HepG2 (cell line): Measurements from ENCODE around the gene SLC6A4. TPM values are rescaled to one million over a fixed set of nuclear protein-coding genes. Genes with fewer than 3 reads are reported as not detected.

ENCODE experiments used
- ATAC-seq: fragments of 200-7000 bp; cut with Tn5 transposase; 3 replicates; pipeline ENCODE4 v1.9.1; 2020; ENCODE audit warnings: mild to moderate bottlenecking, moderate library complexity
- BruUV-seq: library from RNA; stranded (reverse); fragments of 400-500 nt; replicated peaks from 2 replicates; lab custom pipeline; 2021; lab: Mats Ljungman, UMichigan
- CTCF ChIA-PET: fragments of 300-600 bp; formaldehyde crosslinking; extraction: SDS; loops from one replicate; lab custom pipeline; 2021; ENCODE audit warnings: low total read pairs, inconsistent platforms, low intra/inter-chr PET ratio; lab: Yijun Ruan, JAX
- POLR2A ChIA-PET: fragments of 350-600 bp; sonication (Branson Sonifier 250); formaldehyde crosslinking; loops from one replicate; lab custom pipeline; 2020; ENCODE audit warnings: antibody characterized with exemption, inconsistent platforms; lab: Yijun Ruan, JAX
- DNase-seq: peaks from one replicate; pipeline ENCODE4 v3.0.0-alpha.2; 2015; ENCODE audit warnings: low spot score
- FAIRE-seq: peaks from 3 replicates; lab custom pipeline; 2011; peaks lifted over from hg19 to GRCh38; lab: Jason Lieb, UNC
- H2AFZ ChIP-seq: one replicate; pipeline ENCODE4 v1.6.1; 2011; ENCODE audit warnings: low read length, inconsistent platforms
- H3K27ac ChIP-seq: fragments of 300-600 bp; 3 replicates; pipeline ENCODE4 v1.8.0; 2011; ENCODE audit warnings: mixed run types, mild to moderate bottlenecking, mixed read lengths, low read length, inconsistent platforms; ENCODE audit not compliant: insufficient read depth; ENCODE audit errors: extremely low read length
- H3K27me3 ChIP-seq, 2 experiments: fragments of 200-600 bp in 1 of 2; 2 replicates in 1 of 2; 3 replicates in 1 of 2; pipeline versions ENCODE4 v1.6.0 to v1.8.0; 2011; ENCODE audit warnings: low read length in 2 of 2, mild to moderate bottlenecking in 2 of 2, moderate library complexity in 2 of 2, inconsistent platforms in 1 of 2; ENCODE audit not compliant: insufficient read depth in 2 of 2, control insufficient read depth in 1 of 2
- H3K36me3 ChIP-seq, 2 experiments: fragments of 200-600 bp in 1 of 2; replicated peaks in 1 of 2; 2 replicates in 1 of 2; 3 replicates in 1 of 2; pipeline versions ENCODE4 v1.5.1 to v1.8.0; 2011; ENCODE audit warnings: low read length in 2 of 2, inconsistent platforms in 1 of 2; ENCODE audit not compliant: insufficient read depth in 2 of 2, control insufficient read depth in 1 of 2
- H3K4me1 ChIP-seq: 2 replicates; pipeline ENCODE4 v1.5.1; 2012; ENCODE audit warnings: low read length, inconsistent platforms; ENCODE audit not compliant: insufficient read depth
- H3K4me2 ChIP-seq: 2 replicates; pipeline ENCODE4 v1.6.0; 2011; ENCODE audit warnings: low read depth, low read length, inconsistent platforms
- H3K4me3 ChIP-seq, 3 experiments: fragments of 200-600 bp in 1 of 3; sonication (generic), shearing (Covaris generic) in 1 of 3; replicated peaks in 1 of 3; 2 replicates each; pipeline ENCODE4 v1.5.1; 2011 to 2016; ENCODE audit warnings: low read length in 3 of 3, inconsistent platforms in 2 of 3, low read depth in 2 of 3, mild to moderate bottlenecking in 2 of 3, control low read depth in 1 of 3, mixed read lengths in 1 of 3; ENCODE audit not compliant: insufficient read depth in 1 of 3
- H3K79me2 ChIP-seq: one replicate; pipeline ENCODE4 v1.6.1; 2011; ENCODE audit warnings: low read length, inconsistent platforms; ENCODE audit not compliant: insufficient read depth
- H3K9ac ChIP-seq: 2 replicates; pipeline ENCODE4 v1.6.0; 2011; ENCODE audit warnings: mild to moderate bottlenecking, low read depth, low read length, inconsistent platforms; ENCODE audit not compliant: insufficient read depth
- H3K9me3 ChIP-seq: 2 replicates; pipeline ENCODE4 v1.5.1; 2012; ENCODE audit warnings: mild to moderate bottlenecking, low read length
- H4K20me1 ChIP-seq: 2 replicates; pipeline ENCODE4 v1.6.0; 2011; ENCODE audit warnings: inconsistent platforms, mild to moderate bottlenecking, low read length, moderate library complexity; ENCODE audit not compliant: insufficient read depth
- CREM ChIP-seq, 2 experiments: sonication (generic) in 1 of 2; formaldehyde crosslinking in 1 of 2; IDR thresholded peaks; 2 replicates each; pipeline versions ENCODE4 v1.4.0 to v1.6.1; 2016 to 2020; ENCODE audit warnings: antibody characterized with exemption in 1 of 2, mild to moderate bottlenecking in 1 of 2, missing genetic modification reagents in 1 of 2
- CSRNP1 ChIP-seq: sonication (generic); formaldehyde crosslinking; IDR thresholded peaks from 2 replicates; pipeline ENCODE4 v1.8.1; 2023; ENCODE audit warnings: mild to moderate bottlenecking, missing genetic modification reagents
- HNF1A ChIP-seq, 2 experiments: sonication (generic) in 1 of 2; formaldehyde crosslinking in 1 of 2; IDR thresholded peaks; 2 replicates each; pipeline versions ENCODE4 v1.4.0 to v1.6.1; 2016 to 2020; ENCODE audit warnings: borderline replicate concordance in 1 of 2, low read depth in 1 of 2, mild to moderate bottlenecking in 1 of 2, missing genetic modification reagents in 1 of 2
- HOMEZ ChIP-seq: IDR thresholded peaks from 2 replicates; pipeline ENCODE4 v1.6.1; 2016; ENCODE audit warnings: low read depth
- LRRFIP1 ChIP-seq: sonication (generic); formaldehyde crosslinking; conservative IDR thresholded peaks from 2 replicates; pipeline ENCODE4 v1.4.0; 2020; ENCODE audit warnings: missing genetic modification reagents
- ZBTB38 ChIP-seq: sonication (generic); formaldehyde crosslinking; IDR thresholded peaks from 2 replicates; pipeline ENCODE4 v1.5.1; 2020; ENCODE audit warnings: mild to moderate bottlenecking, missing genetic modification reagents
- ZNF10 ChIP-seq: sonication (generic); formaldehyde crosslinking; IDR thresholded peaks from 2 replicates; pipeline ENCODE4 v1.4.0; 2020; ENCODE audit warnings: mild to moderate bottlenecking, low read depth, missing genetic modification reagents, borderline replicate concordance
- ZNF678 ChIP-seq: sonication (generic); formaldehyde crosslinking; IDR thresholded peaks from 2 replicates; pipeline ENCODE4 v1.4.0; 2020; ENCODE audit warnings: mild to moderate bottlenecking, missing genetic modification reagents
- WGBS: methylation state at CpG from one replicate; pipeline ENCODE4 v1.1.6; 2017; ENCODE audit warnings: low lambda C conversion rate; 5-methylcytosine and 5-hydroxymethylcytosine counted together
- in situ Hi-C: cut with HindIII; loops from 2 replicates; pipeline ENCODE4 v1.10.0; 2017; ENCODE audit warnings: low pct_unique_long_range_greater_than_20kb; ENCODE audit not compliant: extremely low pct_ligation_motif_present
- intact Hi-C: fragments of 100-400 bp; cut with micrococcal nuclease; formaldehyde crosslinking; loops from one replicate; pipeline ENCODE4 v1.10.0; 2022; ENCODE audit not compliant: unreplicated experiment
- polyA plus RNA-seq, 8 experiments: library from polyadenylated mRNA; depleted of rRNA in 3 of 8; stranded (reverse) in 7 of 8; unstranded in 1 of 8; fragments of >200 nt; fragmentation: Illumina TruSeq in 4 of 8; extraction: Trizol in 4 of 8; gene quantifications; 2 replicates each; pipeline versions ENCODE4 v1.2.1 to v1.2.3, GENCODE V29; 2011 to 2016; ENCODE audit warnings: low read depth in 4 of 8, missing spikeins in 1 of 8, mixed read lengths in 1 of 8; ENCODE audit not compliant: insufficient read depth in 1 of 8
- total RNA-seq, 5 experiments: library from RNA; depleted of rRNA; stranded (reverse); fragments of >200 nt; fragmentation: Illumina TruSeq; extraction: Trizol; gene quantifications; 2 replicates each; pipeline ENCODE4 v1.2.3, GENCODE V29; 2016; ENCODE audit warnings: low read depth in 1 of 5

Gene SLC6A4
- total and polyA plus RNA-seq, 2 of the 13 experiments (the other 11 are each of a cell fraction or from before 2014, with no cell fraction given) = 7.6 to 20.3 TPM

- TF ChIP-seq HOMEZ (CRISPR knock-in tag) (no peak), ZNF10 (CRISPR knock-in tag) (no peak), HNF1A (IDR thresholded peaks at IDR 0.05; ENCODE audit: low read depth) (no peak), HNF1A (CRISPR knock-in tag; IDR thresholded peaks at IDR 0.05; ENCODE audit: borderline replicate concordance) (no peak)
Observed at GRCh38 chr17:30234964-30235363, 533 bp downstream of the SLC6A4 start (continued).

GRCh38 chr17:30234296-30234695 lies 1.2 kb downstream of the SLC6A4 start:
- 80% methylated on average over 6 of the region's 6 CpGs for WGBS
- no peak for FAIRE-seq
- POLR2A ChIA-PET = interaction anchor here (1.5 kb wide), 1 partner anchor 8 kb away, joined by 7 read pairs; no protein-coding TSS in a partner anchor
- H2AFZ ChIP-seq = no peak overlapping the region
- intact Hi-C loops (no loop called here), in situ Hi-C loops (loop anchor here (10.0 kb wide), 1 partner anchor 109 kb away; no protein-coding TSS in a partner anchor)
- H3K4me3 ChIP-seq = no peak overlapping the region
- no peaks in the 10 kb centered on the region for H3K79me2 ChIP-seq
- no peak overlapping the region for H3K4me2 ChIP-seq
- no peaks in the 10 kb centered on the region for H3K36me3 ChIP-seq
- CTCF ChIA-PET = no interaction called here
- no peaks in the 10 kb centered on the region for H4K20me1 ChIP-seq
- no peak overlapping the region for H3K27ac ChIP-seq
- H3K9ac ChIP-seq = no peak overlapping the region
- no peak for DNase-seq
- H3K4me1 ChIP-seq = peaks cover 65% of the 10 kb centered on the region
- H3K9me3 ChIP-seq = no peaks in the 10 kb centered on the region
- BruUV-seq = no TSS peak
- ATAC-seq = no peak
- H3K27me3 ChIP-seq = no peaks in the 10 kb centered on the region
- TF ChIP-seq ZBTB38 (CRISPR knock-in tag) (no peak), CREM (IDR thresholded peaks at IDR 0.05) (no peak), CREM (CRISPR knock-in tag; IDR thresholded peaks at IDR 0.05) (no peak), ZNF678 (no peak), CSRNP1 (no peak), LRRFIP1 (no peak)
